Esophagus muscularis mucosa (tissue), 4 donors: Measurements from ENCODE around the gene TBR1.

Source experiments
- CTCF ChIP-seq, 3 experiments: fragments of 200-600 bp in 2 of 3; fragments of 450-650 bp in 1 of 3; sonication (generic) in 2 of 3; IDR thresholded peaks; one replicate each; pipeline ENCODE4 v1.5.1; 2017 to 2019; ENCODE audit warnings: antibody characterized with exemption in 3 of 3, mild to moderate bottlenecking in 2 of 3, moderate library complexity in 1 of 3
- EP300 ChIP-seq: sonication (generic); formaldehyde crosslinking; IDR thresholded peaks from one replicate; pipeline ENCODE4 v1.6.1; 2017; ENCODE audit warnings: antibody characterized with exemption
- POLR2A ChIP-seq: fragments of 450-650 bp; IDR thresholded peaks from one replicate; pipeline ENCODE4 v1.6.1; 2017; ENCODE audit warnings: antibody characterized with exemption, moderate library complexity, mild to moderate bottlenecking, low read depth
- POLR2AphosphoS5 ChIP-seq, 2 donors: sonication (generic); formaldehyde crosslinking; IDR thresholded peaks; one replicate each; pipeline ENCODE4 v1.6.1; 2017; ENCODE audit warnings: antibody characterized with exemption in 2 of 2

GRCh38 chr2:161402297-161402696, 13.8 kb upstream of the TBR1 start:
- no peak for TF ChIP-seq EP300
- TF ChIP-seq CTCF (IDR thresholded peaks at IDR 0.05) = no peak
- TF ChIP-seq POLR2A = no peak
- no peak for TF ChIP-seq POLR2AphosphoS5 (IDR thresholded peaks at IDR 0.05)
